NCI-H2196 treated with DMSO at 0.1 percent for 48 hours (cell line): Measurements from ENCODE around the gene SF3B2.

Experiments
- DNase-seq: peaks from one replicate; lab custom pipeline; 2025; ENCODE audit not compliant: unreplicated experiment; lab: John Stamatoyannopoulos, UW

SF3B2 gene

DNA sequence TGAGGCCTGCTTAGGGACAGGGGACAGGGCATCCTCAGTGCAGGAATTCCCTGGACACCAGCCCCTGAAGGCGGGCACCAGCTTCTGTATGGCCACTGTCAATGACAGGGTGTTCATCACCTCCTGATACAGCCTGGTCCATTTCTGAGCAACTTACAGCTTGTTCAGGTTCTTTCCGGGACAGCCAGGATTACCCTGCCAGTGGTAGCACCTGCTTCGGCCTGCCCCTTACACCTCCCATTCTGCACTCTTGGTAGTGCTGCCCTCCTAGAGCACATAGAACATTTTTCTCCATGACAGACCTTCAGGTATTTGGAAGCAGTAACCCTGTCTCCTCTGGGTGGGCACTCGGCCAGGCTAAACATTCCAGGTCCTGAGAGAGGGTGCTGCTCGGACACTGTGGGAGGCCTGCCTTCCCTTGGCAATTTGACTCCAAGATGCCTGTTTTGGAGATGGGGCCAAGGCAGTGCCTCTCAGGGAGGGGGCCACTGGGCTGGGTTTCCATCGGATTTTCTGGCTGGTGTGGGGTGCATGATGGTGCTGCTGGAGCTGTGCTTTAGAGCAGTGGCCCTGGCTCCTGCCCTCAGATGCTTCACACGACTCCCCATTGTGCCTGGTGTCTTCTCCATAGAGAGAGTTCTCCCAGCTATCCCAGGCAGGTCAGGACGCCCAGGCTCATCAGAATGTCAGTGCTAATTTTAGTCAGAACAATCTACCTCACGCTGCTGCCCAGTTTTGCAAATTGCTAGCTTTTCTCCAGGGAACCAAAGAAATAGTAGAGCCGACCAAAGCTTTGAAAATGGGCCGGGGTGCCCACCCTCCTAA, 4.4 kb upstream of the SF3B2 start:
- DNase-seq: no peak

DNA sequence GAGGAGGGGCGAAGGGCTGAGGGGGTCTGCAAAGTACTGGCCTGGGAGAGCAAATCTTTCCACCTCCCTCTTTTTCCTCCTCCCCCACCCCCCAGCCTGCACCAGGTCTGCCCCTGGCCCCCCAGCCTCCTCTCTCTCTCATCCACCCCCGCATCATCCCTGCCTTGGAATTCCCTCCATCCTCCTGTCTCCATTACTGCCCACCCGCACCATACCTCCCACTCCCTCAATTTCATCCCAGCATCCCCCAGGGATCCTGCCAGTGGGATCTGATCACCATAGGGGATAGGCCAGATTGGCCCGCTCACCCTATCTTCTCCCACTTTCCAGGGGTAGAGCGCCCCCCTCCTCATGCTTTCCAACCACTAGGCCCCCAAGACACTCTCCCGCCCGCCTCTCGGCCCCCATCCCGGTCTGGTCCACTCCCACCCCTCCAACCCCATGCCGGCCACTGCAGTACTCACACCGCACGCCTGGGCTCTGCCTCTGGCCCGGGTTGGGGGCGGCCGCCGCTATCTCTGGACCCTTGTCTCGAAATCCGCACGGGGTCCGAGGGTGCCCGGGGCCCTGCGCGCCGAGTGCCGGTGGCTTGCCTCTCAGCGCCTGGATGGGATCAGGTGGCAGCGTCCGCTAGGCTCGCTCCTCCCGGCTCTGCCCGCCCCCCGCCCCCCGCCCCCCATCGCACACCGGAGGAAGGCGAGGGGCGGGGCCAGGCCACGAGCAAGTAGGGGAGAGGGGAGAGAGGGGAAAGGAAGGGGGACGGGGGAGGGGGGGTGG, 3.4 kb upstream of the SF3B2 start, which contains the start of gene GAL3ST3:
Gene GAL3ST3 (minus strand): TSS at position 615 of the 777 bp plus-strand sequence. CDS start 3,746 bp downstream, outside the sequence.
- DNase-seq: no peak

DNA sequence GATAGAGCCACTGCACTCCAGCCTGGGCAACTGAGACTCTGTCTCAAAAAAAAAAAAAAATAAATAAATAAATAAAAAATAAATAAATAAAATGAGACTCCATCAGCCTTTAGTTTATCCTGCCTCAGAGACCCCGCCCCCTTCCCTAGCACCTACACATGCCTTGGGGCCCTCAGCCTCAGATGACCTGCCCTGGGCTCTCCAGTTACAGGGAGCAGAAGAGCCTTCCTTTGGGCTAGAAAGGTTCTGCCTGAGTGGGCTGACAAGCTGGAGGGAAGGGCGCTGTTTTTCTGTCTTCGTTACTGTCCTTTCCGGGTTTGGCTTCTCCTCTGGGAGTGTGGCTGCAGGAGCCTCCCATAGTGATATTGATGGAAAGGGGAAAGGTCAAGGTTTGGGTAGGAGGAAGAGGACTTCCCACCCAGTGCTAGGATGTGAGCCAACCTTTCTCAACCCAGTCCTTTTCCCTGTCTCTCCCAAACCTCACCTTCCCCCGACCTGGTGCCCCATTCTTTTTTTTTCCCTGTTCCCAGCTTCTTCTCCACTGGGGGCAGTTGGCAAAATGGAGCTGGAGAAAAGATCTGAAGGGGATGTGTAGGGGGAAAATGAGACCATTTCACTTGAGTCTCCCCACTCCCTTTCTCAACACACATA, 1.5 kb upstream of the SF3B2 start:
- no peak for DNase-seq

DNA sequence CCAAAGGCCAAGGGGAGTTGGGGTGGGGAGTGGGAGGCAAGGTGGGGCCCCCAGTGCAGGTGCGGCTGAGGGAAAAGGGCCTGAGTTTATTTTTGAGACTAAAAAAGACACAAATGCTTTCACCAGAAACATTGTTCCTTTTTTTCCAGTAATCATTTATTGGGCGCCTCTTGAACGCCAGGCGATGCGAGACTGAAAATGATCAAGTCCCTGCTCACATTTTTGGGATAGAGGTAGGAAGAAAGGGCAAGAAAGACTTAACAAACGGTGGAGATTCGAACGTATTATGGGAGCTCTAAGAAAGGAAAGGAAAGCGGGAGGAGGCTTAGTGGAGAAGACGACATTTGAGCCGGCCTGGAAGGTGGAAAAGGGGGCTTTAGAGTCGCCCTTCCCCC, 796 bp upstream of the SF3B2 start:
- DNase-seq: no peak

DNA sequence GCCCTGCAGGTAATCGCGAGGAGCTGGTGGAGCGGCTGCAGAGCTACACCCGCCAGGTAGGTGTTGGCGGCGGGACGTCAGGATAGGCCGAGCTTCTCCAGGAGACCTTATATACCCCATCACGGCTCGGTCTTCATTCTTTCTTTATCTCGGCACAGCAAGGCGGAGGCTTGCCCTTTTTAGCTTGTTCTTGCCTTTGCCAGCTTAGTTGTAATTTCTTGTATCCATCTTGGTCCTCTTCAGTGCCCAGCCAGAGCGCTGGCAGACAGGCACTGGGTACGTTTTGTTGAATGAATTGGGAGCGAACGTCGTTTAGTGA, 459 bp downstream of the SF3B2 start:
- DNase-seq: no peak

DNA sequence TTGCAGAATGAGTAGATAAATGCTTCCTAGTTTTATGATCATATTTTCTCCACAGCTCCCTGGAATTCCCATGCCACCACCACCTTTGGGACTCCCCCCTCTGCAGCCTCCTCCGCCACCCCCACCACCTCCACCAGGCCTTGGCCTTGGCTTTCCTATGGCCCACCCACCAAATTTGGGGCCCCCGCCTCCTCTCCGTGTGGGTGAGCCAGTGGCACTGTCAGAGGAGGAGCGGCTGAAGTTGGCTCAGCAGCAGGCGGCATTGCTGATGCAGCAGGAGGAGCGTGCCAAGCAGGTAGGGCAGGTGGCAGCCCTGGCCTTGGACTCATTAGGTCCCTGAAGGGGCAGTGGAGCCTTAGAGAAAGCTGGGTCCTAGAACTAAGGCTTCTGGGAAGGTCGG, 2.9 kb downstream of the SF3B2 start:
- no peak for DNase-seq

DNA sequence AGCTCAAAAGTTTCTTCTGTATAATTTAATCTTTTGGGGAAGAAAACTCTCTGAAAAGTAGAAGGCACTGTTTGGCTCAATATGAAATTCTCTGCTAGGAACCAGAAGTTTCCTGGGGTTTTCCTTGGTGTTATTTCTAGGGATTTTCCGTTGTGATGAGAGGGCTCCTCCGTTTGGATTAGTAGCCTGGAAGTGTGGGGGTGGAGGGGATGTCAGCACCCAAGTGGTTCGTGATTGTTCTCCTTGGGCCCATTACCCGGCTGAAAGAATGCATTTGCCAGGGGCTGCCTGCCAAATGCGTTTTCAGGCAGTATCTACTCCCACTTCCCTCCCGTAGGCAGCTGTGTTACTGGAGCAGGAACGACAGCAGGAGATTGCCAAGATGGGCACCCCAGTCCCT, 4.3 kb downstream of the SF3B2 start:
- no peak for DNase-seq

DNA sequence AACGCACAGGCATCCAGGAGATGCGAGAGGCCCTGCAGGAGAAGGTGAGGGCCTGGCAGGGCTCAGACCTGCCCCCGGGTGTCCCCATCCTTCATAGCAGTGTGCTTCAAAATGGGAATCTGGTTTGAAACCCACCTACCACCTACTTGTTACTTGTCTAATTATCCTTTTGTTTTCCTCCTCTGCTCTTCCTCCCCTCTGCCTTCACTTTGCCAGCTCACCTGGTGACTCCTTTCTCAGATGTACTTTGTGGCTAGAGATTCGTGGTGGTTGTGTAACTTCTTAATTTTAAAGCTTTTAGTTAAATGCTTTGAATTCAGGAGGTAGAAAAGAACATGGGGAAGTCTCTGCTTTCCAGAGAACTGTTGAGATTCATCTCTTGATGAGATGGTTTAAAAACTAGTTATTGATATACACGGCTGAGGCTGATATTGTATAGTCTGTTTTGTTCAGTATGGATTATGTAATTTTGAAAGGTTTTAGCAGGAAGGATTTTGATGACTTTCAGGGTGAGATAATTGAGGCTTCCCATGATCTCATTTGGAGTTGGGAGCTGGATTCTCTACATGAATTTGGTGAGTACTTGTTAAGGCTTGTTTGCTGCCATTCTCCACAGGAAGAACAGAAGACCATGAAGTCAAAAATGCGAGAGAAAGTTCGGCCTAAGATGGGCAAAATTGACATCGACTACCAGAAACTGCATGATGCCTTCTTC, 8.0 kb downstream of the SF3B2 start:
- no peak for DNase-seq

DNA sequence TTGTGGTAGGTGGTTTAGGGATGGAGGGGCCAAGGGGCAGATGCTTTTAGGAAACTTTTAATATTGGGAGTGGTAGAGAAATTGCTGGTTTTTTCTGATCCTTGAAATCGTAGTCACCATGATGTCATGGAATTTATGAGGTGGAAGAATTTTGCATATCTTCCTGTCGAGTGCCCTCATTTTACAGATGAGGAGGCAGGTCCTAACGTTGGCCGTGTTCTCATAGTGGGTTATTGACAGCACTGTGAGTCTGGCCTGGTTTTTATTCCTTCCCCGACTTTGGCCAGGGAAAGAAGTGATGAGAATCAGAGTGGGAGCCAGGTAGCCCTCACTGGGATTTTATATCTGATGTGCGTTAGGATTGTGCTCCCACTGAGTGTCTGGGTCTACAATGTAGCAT, 9.1 kb downstream of the SF3B2 start:
- DNase-seq: no peak

DNA sequence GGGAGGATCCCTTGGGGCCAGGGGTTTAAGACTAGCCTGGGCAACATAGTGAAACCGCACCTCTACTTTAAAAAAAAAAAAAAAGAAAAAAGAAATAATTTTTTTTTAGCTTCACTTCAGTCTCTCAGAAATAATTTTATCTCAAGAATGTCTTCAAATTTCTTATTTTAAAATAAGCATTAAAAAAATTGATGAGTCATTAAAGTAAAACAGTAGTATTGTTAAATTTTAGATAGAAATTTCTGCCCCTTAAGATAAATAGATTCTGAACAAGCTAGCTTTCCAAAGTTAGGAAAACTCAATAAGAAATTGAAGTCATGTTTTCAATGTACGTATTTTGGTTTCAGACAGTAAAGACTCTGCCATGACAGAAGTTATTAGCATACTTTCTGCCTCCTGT, 10.2 kb downstream of the SF3B2 start:
- DNase-seq: no peak

DNA sequence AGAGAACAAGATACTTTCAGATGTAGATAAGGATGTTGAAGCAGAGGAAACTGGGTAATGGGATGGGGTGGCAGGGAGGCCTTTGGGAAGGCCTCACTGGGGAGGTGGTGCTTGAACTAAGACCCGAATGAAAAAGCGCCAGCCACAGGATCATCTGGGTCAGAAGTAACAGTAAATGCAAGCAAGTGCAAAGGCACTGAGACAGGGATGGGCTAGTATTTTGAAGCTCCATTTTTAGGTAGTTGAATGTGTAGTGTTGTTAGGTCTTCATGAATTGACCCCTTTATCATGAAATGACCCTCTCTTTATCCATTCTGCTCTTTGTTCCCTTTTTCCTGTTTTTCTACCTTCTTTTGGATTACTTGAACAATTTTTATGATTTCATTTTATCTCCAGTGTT, 11.7 kb downstream of the SF3B2 start:
- DNase-seq: no peak

DNA sequence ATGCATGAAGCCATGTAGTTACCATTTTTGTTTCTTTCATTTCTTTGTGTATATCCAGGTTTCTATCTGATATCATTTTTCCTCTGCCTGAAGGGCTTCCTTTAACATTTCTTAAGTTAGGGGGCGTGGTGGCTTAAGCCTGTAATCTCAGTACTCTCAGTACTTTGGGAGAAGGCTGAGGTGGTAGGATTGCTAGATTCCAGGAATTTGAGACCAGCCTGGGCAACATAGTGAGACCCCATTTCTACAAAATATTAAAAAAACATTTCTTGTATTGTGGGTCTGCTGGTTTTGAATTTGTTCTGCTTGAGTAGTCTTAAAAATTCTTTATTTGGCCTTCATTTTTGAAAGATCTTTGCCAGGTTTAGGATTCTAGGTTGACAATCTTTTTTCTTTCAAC, 12.4 kb downstream of the SF3B2 start:
- DNase-seq: no peak

DNA sequence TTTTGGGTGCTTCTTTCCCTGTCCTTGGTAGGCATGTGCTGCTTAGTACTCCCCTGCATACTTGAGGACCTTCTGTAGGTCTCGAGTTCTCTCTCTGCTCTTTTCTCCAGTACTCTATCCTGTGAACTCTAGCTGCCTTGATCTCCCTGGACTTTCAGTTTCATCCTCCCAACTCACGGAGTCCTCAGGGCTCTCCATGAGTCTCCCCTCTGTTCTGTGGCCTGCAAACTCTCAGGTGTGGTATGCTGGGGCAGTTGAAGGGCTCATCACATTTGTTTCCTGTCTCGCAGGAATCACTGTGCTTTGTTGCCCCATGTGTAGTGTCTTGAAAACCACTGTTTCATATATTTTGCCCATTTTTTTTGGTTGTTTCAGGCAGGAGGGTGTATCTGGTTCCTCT, 14.6 kb downstream of the SF3B2 start:
- no peak for DNase-seq

DNA sequence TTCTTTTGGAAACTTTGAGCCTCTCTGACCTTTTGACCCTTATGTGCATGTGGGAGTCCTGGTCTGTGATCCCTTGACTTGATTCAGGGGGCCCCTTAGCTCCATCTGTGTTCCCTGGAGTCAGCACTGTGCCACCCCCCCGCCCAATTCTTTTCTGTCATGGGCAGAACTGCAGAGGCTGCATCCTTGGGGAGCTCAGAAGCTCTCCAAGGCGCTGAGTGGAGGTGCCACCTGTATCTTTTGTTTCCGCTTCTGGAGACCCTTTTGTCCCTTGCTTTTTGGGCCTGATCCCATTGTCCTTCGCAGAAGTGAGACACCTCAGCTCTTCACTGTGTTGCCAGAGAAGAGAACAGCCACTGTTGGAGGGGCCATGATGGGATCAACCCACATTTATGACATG, 15.5 kb downstream of the SF3B2 start:
- DNase-seq: no peak

DNA sequence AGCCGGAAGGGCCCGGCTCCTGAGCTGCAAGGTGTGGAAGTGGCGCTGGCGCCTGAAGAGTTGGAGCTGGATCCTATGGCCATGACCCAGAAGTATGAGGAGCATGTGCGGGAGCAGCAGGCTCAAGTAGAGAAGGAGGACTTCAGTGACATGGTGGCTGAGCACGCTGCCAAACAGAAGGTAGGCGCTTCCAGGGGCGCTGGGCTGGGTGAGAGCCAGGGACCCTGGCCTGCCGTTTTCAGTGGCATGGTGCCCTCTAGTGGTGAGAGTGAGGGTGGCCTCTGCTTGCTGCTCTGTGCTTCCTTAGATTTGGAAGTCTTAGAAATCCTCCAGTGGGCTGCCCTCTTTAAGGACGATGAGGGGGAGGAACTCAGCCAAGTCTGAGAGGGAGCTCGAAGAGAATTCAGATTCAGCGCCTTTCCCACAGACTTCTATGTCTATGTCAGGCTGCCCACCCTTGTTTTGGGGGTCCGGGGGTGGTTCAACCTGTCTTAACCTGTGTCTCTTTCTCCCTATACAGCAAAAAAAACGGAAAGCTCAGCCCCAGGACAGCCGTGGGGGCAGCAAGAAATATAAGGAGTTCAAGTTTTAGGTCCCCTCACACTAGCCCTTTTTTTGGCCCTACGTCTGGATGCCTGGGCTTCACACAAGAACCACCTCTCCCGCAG, 16.1 kb downstream of the SF3B2 start:
- DNase-seq: peak; percentile 48

DNA sequence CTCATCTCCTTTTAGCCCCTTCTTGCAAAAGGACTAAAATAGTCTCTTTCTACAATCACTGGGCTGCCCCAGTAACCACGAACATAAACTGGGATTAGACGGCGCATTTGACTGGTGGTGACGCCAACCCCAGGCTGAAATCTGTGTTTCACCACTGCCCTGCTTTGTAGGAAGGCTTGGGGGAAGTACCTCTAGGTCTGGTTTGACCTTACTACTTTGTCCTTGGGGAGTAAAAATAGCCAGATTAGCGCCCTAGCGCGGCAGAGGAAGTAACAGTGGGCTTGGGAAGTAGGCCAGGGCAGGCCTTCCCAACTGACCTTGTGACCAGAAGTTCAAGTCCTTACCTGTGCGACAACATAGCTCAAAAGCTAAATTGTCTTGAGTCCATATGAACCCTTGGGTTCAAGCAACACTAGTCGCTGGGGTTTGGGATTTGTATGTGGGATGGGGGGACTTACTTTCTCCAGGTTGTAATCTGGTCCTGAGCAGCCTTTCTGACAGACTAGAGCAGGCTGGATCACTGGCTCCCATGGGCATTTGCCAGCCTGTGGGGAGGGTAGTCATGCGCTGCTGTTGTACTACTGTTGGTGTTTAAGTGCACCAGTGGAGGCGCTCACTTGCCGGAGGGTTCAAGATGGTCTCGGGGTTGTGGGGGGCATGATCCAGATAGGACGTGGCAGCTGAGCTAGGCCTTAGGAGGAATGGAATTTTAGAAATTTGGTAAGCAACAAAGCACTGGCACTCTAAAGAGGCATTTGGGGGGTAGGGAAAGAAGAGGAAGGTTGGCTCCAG, 17.0 kb downstream of the SF3B2 start:
- no peak for DNase-seq

DNA sequence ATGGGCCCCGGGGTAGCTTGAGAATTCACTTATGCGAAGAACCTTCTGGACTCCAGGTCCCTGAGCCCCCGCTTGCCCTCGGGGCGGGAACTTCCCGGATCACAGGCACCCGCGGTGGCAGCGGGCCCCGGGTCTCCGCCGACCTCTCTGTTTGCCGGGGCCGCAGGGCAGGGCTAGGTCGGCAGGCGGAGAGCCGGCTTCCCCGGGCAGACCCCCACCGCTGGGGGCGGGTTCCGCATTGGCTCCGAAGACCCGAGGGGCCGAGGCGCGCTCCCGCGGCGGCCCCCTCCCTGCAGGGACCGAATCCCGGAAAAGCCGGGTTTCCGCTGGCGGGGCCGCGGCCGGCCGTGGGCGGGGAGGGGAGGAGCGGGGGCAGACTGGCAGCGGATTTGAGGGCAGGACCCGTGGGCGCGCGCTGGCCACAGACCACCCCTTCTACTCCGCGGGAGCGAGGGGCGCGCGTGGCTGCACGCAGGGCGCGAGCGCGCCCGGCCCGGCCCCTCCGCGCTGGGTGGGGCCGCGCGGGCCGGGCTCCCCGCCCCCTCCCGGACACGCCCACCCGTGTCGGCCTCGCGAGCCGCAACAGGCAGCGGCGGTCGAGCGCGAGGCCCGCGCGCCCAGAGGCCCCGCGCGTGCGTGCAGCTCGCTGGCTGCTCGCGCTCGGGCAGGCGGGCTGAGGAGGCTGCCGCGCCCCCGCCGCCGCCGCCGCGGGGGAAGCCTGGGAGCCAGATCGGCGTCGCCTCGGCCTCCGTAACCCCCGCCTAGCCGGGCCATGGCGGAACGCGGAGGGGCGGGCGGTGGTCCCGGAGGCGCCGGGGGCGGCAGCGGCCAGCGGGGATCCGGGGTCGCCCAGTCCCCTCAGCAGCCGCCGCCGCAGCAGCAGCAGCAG, 17.8 kb downstream of the SF3B2 start, which contains the start of gene PACS1:
Gene PACS1 (plus strand): TSS at position 558 of the 889 bp plus-strand sequence. CDS start 215 bp downstream, at position 773.
- DNase-seq: peak; percentile 28

DNA sequence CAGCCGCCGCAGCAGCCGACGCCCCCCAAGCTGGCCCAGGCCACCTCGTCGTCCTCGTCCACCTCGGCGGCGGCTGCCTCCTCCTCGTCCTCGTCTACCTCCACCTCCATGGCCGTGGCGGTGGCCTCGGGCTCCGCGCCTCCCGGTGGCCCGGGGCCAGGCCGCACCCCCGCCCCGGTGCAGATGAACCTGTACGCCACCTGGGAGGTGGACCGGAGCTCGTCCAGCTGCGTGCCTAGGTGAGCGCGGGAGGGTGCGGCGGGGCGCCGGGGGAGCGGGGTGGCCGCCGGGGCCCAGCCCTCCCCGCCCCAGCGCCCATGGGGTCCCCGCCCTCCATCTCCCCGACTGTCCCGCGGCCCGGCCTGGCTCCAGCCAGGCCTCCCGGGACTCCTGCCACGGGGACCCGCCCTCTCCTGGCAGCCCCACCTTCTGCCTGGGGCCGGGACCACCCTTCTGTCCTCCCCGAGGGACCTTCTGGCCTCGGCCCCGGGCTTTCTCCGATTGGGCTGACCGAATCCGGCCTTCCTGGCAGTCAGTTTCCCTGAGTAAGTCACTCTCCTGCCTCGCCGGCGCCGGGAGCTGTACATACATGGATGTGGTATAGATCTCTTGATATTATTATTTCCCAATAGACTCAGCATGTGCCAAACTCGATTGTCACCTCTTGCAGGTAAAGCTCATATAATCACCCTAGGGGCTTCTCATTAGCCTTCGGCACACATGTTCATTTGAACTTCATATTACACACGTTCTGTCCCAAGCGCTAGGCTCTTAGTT, 18.6 kb downstream of the SF3B2 start:
- DNase-seq: no peak
